HG03571 (cell line): Measurements from ENCODE around the gene GNG12.

ENCODE experiments used
- ATAC-seq: cut with Tn5 transposase; IDR thresholded peaks from one replicate; pipeline ENCODE4 v1.9.1; 2021; ENCODE audit not compliant: unreplicated experiment

GNG12 gene

DNA sequence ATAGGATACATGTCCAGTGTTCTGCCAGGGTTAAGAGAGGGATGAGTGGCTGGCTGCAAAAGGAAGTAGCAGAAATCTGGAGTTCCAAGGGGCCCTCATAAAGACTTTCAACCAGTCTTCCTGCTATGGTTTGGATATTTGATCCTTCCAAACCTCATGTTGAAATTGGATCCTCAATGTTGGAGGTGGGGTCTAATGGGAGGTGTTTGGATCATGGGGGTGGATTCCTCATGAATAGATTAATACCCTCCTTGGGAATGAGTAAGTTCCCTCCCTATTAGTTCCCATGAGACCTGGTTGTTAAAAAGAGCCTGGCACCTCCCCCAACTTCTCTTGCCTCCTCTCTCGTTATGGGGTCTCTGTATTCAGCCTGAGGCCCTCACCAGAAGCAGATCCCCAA lies 10.1 kb upstream of the GNG12 start:
- ATAC-seq, result no peak

DNA sequence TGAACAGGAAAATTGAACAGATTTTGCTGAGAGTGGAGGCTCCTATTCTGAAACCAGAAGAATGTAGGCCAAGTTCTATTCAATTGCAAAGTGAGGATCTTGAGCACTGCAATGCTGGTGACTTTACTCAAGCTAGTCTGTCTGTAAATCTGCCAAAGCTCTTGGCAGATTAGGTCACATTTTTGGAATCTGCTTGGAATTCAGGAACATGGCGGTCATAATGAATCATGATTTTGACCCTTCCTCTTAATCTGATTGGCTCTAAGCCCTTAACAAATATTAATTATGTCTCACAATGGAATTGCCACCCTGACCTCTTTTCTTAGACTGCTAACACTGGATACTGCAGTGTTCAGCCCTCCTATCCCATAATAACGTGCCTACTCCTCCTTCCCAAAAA lies 7.2 kb upstream of the GNG12 start:
- no peak for ATAC-seq

DNA sequence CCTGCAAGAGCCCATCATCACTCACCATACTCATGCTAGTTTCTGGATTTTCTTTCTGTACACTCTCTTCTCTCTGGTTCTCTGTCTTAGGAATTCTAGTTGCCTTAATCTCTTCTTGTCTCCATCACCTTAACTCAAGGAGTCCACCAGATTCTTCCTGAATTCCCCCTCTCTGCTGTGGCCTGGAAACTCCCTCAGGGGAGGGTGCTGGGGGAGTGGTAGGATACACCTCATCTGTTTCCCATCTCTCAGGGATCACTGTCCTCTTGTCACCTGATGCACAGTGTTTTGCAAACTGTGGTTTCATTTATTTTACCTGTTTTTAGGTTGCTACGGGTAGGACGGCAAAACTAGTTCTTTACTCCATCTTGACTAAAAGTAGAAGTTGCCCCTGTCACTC lies 6.6 kb upstream of the GNG12 start:
- ATAC-seq, result no peak

DNA sequence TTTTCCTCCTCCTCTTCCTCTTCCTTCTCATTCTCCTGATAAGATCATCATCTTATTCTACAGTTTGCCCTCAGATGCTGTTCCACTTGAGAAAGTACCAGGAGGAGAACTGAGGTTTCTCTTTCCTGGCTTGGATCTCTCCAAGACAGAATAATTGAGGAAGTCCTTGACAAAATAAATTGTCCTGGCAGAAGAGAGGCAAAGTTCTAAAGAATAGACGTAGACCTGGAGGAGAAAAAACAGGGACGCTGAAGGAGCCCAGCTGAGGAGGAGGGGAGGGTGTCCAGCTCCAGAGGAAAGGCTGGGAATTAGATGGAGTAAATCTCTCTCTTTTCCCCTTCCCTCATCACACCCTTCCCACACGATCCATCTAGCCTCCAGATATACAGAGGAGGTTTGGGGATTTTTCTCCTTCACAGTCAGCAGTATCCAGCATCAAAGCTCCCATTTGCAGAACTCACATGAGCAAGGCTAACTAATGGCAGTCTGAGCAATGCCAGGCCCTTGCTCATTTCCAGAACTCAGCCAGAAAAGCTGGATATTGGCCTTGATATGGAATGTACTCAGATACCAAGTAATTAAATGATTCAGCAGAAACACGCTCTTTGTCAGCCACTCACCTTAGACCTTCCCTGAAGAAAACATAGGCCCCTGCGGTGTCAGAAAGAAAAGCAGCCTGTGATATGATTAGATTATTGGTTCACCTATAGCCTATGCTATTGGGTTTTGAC lies 5.1 kb upstream of the GNG12 start:
- ATAC-seq, result no peak

DNA sequence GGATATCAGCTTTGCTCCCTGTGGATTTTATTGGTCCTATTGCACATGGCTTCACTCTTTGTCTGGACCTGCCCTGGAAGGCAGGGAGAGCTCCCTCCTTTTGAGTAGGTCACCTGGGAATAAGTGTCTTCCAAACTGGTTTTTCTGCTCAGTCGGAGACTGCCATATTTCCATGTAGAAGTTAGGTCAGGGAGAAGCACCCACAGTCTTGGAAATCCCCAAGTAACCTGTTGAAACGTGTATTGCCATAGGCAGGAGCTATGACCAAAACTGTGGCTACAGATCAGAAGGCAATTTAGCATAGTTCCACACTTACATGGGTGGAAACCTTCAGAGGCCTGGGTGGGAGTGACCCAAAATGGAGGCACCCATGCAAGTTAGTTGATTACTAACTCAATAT lies 3.5 kb upstream of the GNG12 start:
- no peak for ATAC-seq

DNA sequence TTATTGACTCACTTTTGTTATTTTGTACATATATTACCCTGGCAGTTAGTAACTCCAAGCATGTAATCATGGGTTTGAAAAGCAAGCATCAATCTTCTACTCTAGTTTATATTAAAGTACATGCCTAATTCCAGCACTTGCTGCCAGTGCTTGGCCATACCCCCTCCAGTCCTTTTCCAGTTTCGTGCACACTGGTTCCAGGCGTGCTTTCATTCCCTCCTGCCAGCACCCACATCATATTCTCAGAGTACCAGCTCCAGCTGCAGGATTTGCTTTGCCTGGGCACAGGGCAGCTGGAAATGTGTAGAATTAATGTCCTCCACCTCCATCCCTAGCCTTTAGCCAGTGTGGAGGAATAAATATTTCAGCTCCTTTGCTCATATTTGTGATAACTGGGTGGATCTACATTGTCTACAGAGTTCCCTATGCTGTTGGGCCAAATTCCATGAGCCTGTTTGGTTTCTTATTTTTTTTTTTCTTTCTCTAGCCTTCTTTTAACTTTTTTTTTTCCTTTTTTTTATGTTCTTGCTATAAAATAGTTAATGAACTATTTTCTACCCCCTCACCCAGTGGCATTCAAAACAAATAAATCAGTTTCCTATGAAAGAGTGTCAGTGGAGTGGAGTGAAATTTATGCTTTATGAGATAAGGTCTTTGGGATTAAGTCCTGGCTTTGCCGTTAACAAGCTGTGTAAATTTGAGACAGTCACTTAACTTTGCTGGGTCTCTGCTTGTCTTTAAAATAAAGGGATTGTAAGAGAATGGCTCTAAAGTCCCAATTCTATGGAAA lies 2.6 kb upstream of the GNG12 start:
- ATAC-seq, result no peak

DNA sequence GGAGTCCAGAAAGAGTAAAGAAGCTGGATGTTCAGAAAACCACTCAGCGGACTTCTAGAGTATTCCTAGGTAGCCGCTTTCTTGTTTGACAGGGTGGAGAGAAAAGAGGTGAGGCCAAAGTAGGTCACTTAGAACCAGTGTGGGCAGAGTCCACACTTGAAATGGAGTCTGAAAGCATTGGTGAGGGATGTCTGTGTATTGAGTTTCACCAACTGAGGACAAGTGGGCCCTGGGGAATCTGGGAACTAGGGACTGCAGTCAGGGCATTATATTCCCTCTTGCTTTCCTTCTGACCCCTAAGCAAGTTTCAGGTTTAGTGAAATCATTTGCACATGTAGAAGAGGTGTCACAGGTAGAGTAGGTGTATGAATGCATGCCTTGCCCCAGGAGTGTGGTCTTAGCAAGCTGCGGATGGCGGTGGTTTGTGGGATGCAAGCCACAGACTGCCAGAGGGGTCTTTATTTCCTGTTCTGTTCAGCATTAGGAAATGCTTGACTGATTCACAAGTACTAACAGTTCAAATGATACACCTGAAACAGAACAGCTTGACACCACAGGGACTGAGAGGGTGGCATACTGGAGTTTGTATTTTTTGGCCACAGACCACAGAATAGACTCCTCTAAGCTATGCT lies 1.1 kb upstream of the GNG12 start:
- ATAC-seq, result no peak

DNA sequence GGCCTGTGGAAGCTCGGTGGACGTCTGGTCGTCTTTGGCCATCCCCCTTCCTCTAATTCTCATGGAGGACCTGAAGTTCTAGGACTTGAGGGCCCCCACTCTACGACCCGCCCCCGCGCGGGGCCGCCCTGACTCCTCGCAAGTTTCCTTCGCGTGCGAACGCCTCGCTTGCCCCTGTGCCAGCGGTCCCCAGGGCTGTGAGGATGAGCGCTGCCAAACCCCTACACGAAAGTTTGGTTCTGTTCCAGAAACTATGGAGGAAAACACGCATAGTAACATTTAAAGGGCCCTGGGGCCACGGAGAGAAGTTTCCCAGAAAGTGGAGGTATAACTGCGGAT lies 304 bp upstream of the GNG12 start:
- ATAC-seq, result no peak

DNA sequence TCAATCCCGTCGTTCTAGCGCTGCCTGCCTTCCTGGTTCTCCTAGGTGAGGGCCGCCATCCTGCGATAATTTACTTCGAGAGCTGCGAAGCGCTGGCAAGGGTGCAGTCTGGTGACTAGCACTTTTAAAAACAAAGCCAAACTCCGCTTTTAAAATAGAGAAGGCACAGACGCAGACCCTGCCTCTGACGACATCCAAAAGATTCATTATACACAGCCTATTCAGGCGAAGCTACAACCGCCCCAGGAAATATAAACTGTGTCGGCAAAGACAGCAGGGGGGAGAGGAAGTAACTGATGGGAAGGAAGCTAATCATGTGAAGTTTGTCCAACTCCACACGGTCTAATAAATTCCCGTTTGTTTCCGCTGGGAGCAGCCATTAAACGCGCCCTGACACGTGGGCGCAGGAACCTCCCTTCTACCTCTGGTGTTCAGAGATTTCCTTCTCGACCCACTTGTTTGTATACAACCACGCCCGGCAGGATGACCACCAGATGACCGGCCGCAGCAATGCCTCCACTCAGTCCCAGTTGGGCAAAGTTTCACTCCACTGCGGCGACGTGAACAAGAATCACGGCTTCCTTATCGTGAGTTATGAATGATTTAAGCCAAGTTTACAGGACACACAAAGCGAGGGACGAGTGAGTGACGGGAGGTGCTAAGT lies 1.3 kb downstream of the GNG12 start:
- no peak for ATAC-seq

DNA sequence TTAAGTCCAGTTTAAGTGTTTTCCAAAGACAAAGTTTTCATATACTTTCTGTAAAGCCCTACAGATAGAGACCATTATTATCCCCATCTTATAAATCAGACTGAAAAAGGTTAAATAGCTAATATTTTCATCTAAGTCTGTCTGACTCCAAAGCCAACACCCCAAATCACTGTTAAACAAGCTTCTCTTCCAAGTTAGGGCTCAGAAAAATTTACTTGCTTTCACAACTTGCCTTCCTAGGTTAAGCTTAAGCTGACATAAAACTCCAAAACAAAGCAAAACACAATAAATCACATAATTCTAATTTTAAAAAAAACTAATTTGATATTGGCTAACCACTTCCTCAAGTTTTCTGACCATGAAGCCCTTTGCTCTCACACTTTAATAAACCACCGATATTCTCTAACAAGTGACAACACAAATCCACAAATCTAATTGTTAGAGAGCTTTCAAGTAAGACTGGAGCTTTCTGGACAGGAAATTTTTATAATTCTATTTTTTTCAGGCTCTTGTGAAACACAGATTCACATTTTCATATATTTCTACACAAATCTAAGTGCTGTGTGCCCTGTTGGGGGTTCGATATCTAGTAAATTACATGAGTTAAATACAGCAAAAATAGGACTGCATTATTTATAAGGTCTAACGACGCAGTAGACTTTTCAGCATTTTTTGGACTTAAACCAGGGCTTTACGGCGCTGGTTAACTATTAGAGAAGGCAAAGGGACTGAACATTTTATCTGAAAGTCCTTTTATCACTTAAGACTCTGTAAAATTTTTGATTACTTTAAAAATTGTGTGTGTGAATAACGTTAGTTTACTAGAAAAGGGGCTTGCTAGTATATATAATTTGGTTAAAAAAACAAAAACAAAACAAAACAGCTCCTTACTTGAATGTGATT lies 2.1 kb downstream of the GNG12 start:
- no peak for ATAC-seq

DNA sequence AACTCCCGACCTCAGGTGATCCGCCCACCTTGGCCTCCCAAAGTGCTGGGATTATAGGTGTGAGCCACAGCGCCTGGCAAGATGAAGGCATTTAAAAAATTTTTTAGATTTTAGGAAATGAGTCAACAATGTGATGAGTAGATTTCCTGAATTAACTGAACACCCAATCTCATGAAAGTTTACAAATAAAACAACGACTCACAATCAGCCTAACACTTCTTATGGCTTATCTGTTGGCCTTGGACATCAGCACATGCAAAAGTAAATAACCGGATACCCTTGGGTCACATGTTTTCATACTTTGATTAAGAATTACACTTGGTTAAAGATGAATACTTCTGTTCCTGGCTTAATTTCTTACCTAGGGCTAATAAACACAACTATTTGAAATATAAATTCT lies 3.0 kb downstream of the GNG12 start:
- no peak for ATAC-seq

DNA sequence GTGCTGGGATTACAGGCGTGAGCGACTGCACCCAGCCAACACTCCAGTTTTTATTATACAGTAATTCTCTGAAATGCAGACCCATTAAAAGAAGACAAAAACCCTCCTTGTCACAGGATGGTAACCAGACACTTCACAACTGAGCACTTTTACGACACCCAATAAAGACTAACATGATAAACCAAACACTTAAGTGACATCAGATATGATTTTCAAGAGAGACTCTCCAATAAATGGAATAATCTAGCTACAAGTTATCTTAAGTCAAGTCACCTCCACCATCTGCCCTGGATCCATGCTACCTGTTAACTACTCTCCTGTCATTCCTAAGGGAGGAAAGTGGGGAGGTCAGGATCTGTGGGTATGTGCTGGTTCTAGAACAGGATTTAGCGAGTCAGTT lies 5.6 kb downstream of the GNG12 start:
- ATAC-seq, result no peak

DNA sequence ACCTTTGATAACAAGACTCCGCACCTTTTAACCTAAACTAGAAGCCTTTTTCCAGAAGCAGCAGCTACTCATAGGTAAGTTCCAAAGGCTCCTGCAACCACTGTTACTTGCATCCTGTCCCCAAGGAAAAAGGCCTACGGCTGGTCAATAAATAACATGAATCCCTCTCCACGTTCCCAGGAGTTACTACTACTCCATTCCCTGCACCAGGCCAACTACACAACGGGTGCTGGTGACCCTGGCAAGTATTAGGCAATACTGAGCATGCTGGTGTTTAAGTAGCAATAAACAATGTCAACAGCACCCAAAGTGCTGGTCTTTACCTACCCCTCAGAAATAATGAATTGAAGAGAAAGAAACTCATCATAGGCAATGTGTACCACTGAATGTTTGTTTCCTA lies 7.7 kb downstream of the GNG12 start:
- ATAC-seq, result no peak

DNA sequence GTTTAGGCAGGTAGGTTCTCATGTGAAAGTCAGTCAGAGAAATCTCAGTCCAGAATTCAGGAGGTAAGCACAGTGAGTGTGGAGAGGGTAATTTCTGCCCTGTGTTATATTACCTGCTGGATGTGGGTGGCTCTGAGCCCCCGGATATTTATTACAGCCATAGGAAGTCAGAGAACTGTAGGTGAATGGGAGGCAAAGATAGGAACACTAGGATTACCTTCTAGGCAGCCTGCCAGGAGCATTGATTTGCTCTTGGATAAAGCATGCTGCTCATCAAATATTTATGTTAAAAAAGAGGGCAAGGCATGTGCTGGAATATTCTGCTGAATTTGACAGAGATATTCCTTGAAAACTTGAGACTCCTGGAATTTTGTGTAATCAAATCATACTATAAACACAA lies 8.5 kb downstream of the GNG12 start:
- ATAC-seq, result no peak

DNA sequence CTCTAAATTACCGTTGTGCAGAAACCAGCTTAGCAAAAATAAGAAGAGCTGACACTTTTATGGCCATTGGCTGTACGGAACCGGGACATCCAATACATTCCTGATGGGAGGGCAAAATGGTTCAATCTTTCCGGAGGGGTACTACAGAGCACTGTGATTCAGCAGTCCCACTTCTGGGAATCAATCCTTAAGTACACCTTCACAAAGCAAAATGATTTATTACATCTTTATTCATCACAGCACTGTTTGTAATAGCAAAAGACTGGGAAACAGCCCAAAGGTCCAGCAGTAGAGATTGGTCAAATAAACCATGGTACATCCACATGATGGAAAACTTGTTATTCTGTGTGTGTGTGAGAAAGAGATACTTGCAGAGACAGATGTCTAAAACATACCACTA lies 9.7 kb downstream of the GNG12 start:
- ATAC-seq, result no peak

DNA sequence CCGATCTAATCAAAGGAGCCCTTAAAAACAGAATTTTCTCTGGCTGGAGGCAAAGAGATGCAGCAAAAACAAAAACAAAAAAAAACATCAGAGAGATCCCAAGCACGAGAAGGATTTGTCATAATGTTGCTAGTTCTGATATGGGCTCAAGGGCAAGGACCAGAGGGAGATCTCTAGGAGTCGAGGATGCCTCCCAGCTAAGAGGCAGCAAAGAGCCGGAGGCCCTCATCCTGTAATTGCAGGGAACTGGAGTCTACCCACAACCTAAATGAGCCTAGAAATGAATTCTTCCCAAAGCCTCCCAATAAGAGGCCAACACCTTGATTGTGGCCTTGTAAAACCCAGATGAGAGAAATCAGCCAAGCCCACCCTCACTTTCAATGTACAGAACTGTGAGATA lies 12.0 kb downstream of the GNG12 start:
- ATAC-seq, result no peak

DNA sequence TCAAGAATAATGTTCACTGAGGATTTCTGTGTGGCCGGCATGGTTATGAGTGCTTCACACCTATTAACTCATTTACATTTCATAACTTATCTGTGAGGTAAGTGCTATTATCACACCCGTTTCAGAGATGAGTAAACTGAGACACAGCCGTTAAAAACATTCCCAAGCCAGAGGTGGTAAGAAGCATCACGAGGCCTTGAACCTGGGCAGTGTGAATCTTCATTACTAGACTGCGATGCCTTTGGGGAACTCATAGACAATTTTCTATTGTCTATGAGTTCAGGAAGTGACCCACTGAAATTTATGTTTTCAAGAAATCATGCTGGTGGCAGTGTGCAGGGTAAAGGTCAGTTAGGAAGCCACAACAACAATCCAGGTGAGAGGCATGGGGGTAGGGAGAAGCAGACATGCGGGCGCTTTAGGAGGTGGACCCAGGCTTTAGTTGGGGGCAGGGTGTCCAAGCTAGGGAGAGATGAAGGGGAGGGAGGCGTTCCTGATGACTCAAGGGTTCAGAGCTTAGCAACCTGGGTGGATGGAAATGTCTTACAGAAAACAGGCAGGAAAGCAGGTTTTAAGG lies 14.5 kb downstream of the GNG12 start:
- no peak for ATAC-seq

DNA sequence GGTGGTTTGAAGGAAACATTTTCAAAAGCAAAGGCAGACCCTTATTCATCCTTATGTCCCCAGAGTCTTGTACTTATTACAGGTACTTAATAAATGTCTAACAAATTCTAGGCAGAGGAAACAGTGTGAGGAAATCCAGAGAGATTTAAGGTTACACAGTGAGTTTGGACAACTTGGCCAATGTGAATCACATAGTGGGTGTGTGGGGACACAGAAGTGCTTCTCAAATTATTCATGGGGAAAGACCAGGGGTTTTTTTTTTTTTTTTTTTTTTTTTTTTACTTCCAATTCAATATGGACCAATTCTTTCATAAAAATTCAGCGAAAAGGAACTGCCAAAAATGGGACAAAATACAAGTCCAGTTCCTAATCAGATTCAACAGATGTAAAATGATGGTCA lies 15.1 kb downstream of the GNG12 start:
- no peak for ATAC-seq

DNA sequence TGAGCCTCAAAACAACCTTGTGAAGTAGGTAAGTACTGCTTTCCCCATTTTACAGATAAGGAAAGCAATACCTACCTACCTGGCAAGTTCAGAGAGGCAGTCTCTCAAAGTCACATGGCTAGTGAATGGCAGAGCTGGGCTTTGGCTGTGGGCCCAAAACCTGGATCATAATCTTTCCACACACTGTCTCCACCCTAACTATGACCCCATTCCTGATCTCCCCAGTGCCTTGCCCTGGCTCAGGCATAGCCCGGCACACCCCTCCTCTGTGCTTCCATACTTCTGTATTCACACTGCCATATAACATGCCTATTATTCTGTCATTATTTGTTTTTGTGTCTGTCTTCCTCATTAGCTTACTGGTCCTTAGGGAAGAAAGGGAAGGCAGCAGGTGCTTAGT lies 15.9 kb downstream of the GNG12 start:
- ATAC-seq, result no peak

DNA sequence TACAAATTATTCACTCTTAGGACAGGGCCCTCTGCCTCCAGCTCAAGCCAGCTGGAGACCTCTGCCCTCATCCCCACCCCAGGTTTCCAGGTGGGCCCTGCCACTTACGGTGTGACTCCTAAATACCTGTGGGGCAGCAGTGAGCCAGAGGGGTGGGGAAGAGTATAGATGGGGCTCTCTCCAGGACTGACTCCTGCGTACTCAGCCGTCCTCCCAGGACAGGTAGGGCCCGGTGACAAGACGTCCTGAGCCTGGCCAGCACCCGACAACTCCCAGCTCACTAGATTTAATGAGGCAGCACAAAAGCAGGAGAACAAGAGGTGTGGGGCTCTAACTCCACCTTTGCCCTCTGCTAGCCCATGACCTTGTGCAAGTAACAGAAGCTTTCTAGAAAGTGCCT lies 16.8 kb downstream of the GNG12 start:
- no peak for ATAC-seq

DNA sequence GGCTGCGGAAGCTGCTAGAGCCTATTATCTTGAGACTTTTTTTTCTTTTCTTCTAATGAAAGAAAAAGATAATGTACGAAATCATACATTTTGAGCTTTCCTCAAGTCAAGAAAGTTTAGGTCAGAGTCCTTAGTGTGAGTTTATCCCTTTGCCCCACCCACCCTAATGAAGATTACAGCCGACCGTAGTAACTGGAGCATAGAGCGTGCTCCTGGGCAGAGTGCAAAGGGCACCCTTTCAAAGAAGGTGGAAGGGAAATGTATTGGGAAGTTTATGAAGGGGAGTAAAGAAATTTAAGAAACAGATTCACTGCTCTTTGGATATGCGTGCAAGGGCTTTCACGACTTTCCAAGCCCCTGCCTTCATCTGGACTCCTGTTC lies 17.2 kb downstream of the GNG12 start:
- ATAC-seq, result no peak
